Ishikawa (cell line): Measurements from ENCODE around the gene GALNT9.

ENCODE experiments used
- CEBPB ChIP-seq: IDR thresholded peaks from 2 replicates; pipeline ENCODE4 v1.6.1; 2012
- CREB1 ChIP-seq: IDR thresholded peaks from 2 replicates; pipeline ENCODE4 v1.6.1; 2012; ENCODE audit warnings: low read depth
- EGR1 ChIP-seq: IDR thresholded peaks from 2 replicates; pipeline ENCODE4 v1.6.1; 2012
- EP300 ChIP-seq: IDR thresholded peaks from 2 replicates; pipeline ENCODE4 v1.6.1; 2012; ENCODE audit warnings: borderline replicate concordance
- FOXM1 ChIP-seq: IDR thresholded peaks from 2 replicates; pipeline ENCODE4 v1.6.1; 2012; ENCODE audit warnings: low read depth, borderline replicate concordance
- MAX ChIP-seq: IDR thresholded peaks from 2 replicates; pipeline ENCODE4 v1.6.1; 2012
- NFIC ChIP-seq: IDR thresholded peaks from 2 replicates; pipeline ENCODE4 v1.6.1; 2012
- RAD21 ChIP-seq: IDR thresholded peaks from 2 replicates; pipeline ENCODE4 v1.6.1; 2012; ENCODE audit warnings: low read depth
- REST ChIP-seq: IDR thresholded peaks from 2 replicates; pipeline ENCODE4 v1.6.1; 2012; ENCODE audit warnings: low read depth, mild to moderate bottlenecking
- TAF1 ChIP-seq: IDR thresholded peaks from 2 replicates; pipeline ENCODE4 v1.6.1; 2012; ENCODE audit warnings: low read depth, mild to moderate bottlenecking
- TCF12 ChIP-seq: IDR thresholded peaks from 2 replicates; pipeline ENCODE4 v1.6.1; 2012; ENCODE audit warnings: low read depth
- TEAD4 ChIP-seq: IDR thresholded peaks from 2 replicates; pipeline ENCODE4 v1.6.1; 2012
- USF1 ChIP-seq: IDR thresholded peaks from 2 replicates; pipeline ENCODE4 v1.6.1; 2012
- YY1 ChIP-seq: IDR thresholded peaks from 2 replicates; pipeline ENCODE4 v1.6.1; 2012; ENCODE audit warnings: low read depth
- ZBTB7A ChIP-seq: IDR thresholded peaks from 2 replicates; pipeline ENCODE4 v1.6.1; 2012; ENCODE audit warnings: low read depth

Gene GALNT9

GRCh38 chr12:132329036-132329719 is at the start of gene GALNT9:
GALNT9 (minus strand) TSS chr12:132329589; CDS start chr12:132329203, 386 bp downstream.
- TF ChIP-seq ZBTB7A = no peak
- TF ChIP-seq EGR1 = no peak
- TF ChIP-seq TAF1 = no peak
- TF ChIP-seq TEAD4 = no peak
- no peak for TF ChIP-seq TCF12
- no peak for TF ChIP-seq EP300
- TF ChIP-seq REST = peak; percentile 79

- TF ChIP-seq ZBTB7A = no peak
- TF ChIP-seq TEAD4 = no peak
Observed at GRCh38 chr12:132377147-132377546, 47.8 kb upstream of the GALNT9 start.

- TF ChIP-seq ZBTB7A (no peak), REST (no peak), MAX (no peak), TEAD4 (no peak), YY1 (no peak), CEBPB (no peak), FOXM1 (no peak), USF1 (no peak), TCF12 (no peak), EP300 (no peak), NFIC (no peak), TAF1 (no peak), RAD21 (no peak), CREB1 (no peak), EGR1 (no peak)
Observed at GRCh38 chr12:132376464-132376830, 47.1 kb upstream of the GALNT9 start.

GRCh38 chr12:132375747-132376463 is 46.5 kb upstream of the GALNT9 start:
- TF ChIP-seq YY1 = no peak
- no peak for TF ChIP-seq EGR1

GRCh38 chr12:132374612-132375445 is 45.4 kb upstream of the GALNT9 start:
- TF ChIP-seq CEBPB = no peak
- no peak for TF ChIP-seq NFIC
- no peak for TF ChIP-seq CREB1
- TF ChIP-seq REST = no peak
- TF ChIP-seq TAF1 = no peak
- no peak for TF ChIP-seq ZBTB7A
- no peak for TF ChIP-seq TCF12
- no peak for TF ChIP-seq EGR1
- no peak for TF ChIP-seq USF1
